Endothelial cell of umbilical vein (primary cell): ENCODE data around the gene SLC35F2. TPM values are rescaled to one million over a fixed set of nuclear protein-coding genes. Genes with fewer than 3 reads are reported as not detected.

Experiments
- BruUV-seq: library from RNA; stranded (reverse); fragments of 400-500 nt; replicated peaks from 2 replicates; lab custom pipeline; 2021; lab: Mats Ljungman, UMichigan
- CTCF ChIA-PET: fragments of 300-600, 350-600 bp; sonication (Branson Sonifier 250); formaldehyde crosslinking; loops from one replicate; lab custom pipeline; 2021; ENCODE audit warnings: antibody characterized with exemption, inconsistent platforms; lab: Charles Lee
- POLR2A ChIA-PET: fragments of 300-600, 350-600 bp; sonication (Branson Sonifier 250); formaldehyde crosslinking; loops from one replicate; lab custom pipeline; 2021; ENCODE audit warnings: antibody characterized with exemption, inconsistent platforms; lab: Charles Lee
- DNase-seq: peaks from one replicate; pipeline ENCODE4 v3.0.0-alpha.2; 2011; ENCODE audit warnings: low read depth, low spot score
- FAIRE-seq: peaks from 2 replicates; lab custom pipeline; 2011; peaks lifted over from hg19 to GRCh38; lab: Jason Lieb, UNC
- H2AFZ ChIP-seq: 2 replicates; pipeline ENCODE4 v1.6.0; 2012; ENCODE audit warnings: low read depth, low read length, control low read depth, inconsistent platforms
- H3K27ac ChIP-seq: 2 replicates; pipeline ENCODE4 v1.5.1; 2011; ENCODE audit warnings: low read depth, mild to moderate bottlenecking, control low read depth, low read length, moderate library complexity; ENCODE audit not compliant: insufficient read depth
- H3K27me3 ChIP-seq, 2 experiments: 2 replicates each; pipeline versions ENCODE4 v1.6.0 to v1.6.1; 2011; ENCODE audit warnings: low read length in 2 of 2, mixed read lengths in 1 of 2; ENCODE audit not compliant: control insufficient read depth in 2 of 2, insufficient read depth in 2 of 2
- H3K36me3 ChIP-seq, 2 experiments: 2 replicates in 1 of 2; 3 replicates in 1 of 2; pipeline ENCODE4 v1.5.1; 2011; ENCODE audit warnings: low read length in 2 of 2, mild to moderate bottlenecking in 1 of 2, moderate library complexity in 1 of 2; ENCODE audit not compliant: control insufficient read depth in 2 of 2, insufficient read depth in 2 of 2; ENCODE audit errors: extremely low read depth in 1 of 2
- H3K4me1 ChIP-seq: 3 replicates; pipeline ENCODE4 v1.5.1; 2011; ENCODE audit warnings: mild to moderate bottlenecking, low read length; ENCODE audit not compliant: control insufficient read depth, insufficient read depth; ENCODE audit errors: extremely low read depth
- H3K4me2 ChIP-seq: 2 replicates; pipeline ENCODE4 v1.6.1; 2011; ENCODE audit warnings: low read length, control low read depth, mixed read lengths; ENCODE audit not compliant: insufficient read depth
- H3K4me3 ChIP-seq, 3 experiments: fragments of 200-600 bp in 1 of 3; sonication (generic), shearing (Covaris generic) in 1 of 3; replicated peaks in 1 of 3; 2 replicates each; pipeline ENCODE4 v1.5.1; 2011 to 2016; ENCODE audit warnings: control low read depth in 3 of 3, low read length in 3 of 3, mild to moderate bottlenecking in 2 of 3, inconsistent platforms in 1 of 3, low read depth in 1 of 3, moderate library complexity in 1 of 3; ENCODE audit not compliant: insufficient read depth in 1 of 3
- H3K79me2 ChIP-seq: 2 replicates; pipeline ENCODE4 v1.6.0; 2012; ENCODE audit warnings: low read length, inconsistent platforms; ENCODE audit not compliant: control insufficient read depth, insufficient read depth
- H3K9ac ChIP-seq: replicated peaks from 2 replicates; pipeline ENCODE3; 2011; ENCODE audit warnings: low read length, control low read depth; ENCODE audit not compliant: insufficient read depth; ENCODE audit errors: extremely low read depth
- H3K9me1 ChIP-seq: replicated peaks from 3 replicates; pipeline ENCODE4 v1.6.0; 2011; ENCODE audit warnings: mild to moderate bottlenecking, low read length; ENCODE audit not compliant: control insufficient read depth, insufficient read depth; ENCODE audit errors: extremely low read depth
- H3K9me3 ChIP-seq: replicated peaks from 2 replicates; pipeline ENCODE4 v1.5.1; 2012; ENCODE audit warnings: low read length, inconsistent platforms; ENCODE audit not compliant: control insufficient read depth, insufficient read depth
- H4K20me1 ChIP-seq: replicated peaks from 2 replicates; pipeline ENCODE3; 2011; ENCODE audit warnings: mild to moderate bottlenecking, low read length; ENCODE audit not compliant: control insufficient read depth, insufficient read depth; ENCODE audit errors: extremely low read depth
- CTCF ChIP-seq, 2 donors: IDR thresholded peaks; 1 replicate in 1 of 2; 2 replicates in 1 of 2; pipeline ENCODE4 v1.5.1; 2011; ENCODE audit warnings: low read length in 2 of 2, mild to moderate bottlenecking in 2 of 2, moderate library complexity in 2 of 2, control low read depth in 1 of 2, inconsistent platforms in 1 of 2, low read depth in 1 of 2; ENCODE audit not compliant: insufficient read depth in 1 of 2; ENCODE audit errors: extremely low read depth in 1 of 2
- FOS ChIP-seq: IDR thresholded peaks from 2 replicates; pipeline ENCODE4 v1.6.1; 2011; ENCODE audit warnings: mild to moderate bottlenecking, low read length, moderate library complexity, borderline replicate concordance; ENCODE audit not compliant: insufficient read depth
- GATA2 ChIP-seq: IDR thresholded peaks from 2 replicates; pipeline ENCODE4 v1.7.0; 2011; ENCODE audit warnings: low read depth, mild to moderate bottlenecking, moderate library complexity, mixed read lengths, low read length; ENCODE audit not compliant: insufficient read length, insufficient read depth
- JUN ChIP-seq: IDR thresholded peaks from 2 replicates; pipeline ENCODE4 v1.6.1; 2011; ENCODE audit warnings: borderline replicate concordance, low read depth; ENCODE audit not compliant: insufficient read length, insufficient read depth
- MAX ChIP-seq: IDR thresholded peaks from 2 replicates; pipeline ENCODE4 v1.6.1; 2011; ENCODE audit not compliant: insufficient read depth, insufficient read length
- MYC ChIP-seq: IDR thresholded peaks from one replicate; pipeline ENCODE4 v1.6.1; 2011; ENCODE audit warnings: mild to moderate bottlenecking, low read depth, low read length
- POLR2A ChIP-seq: IDR thresholded peaks from 2 replicates; pipeline ENCODE4 v1.6.1; 2012; ENCODE audit warnings: low read depth, mild to moderate bottlenecking, control low read depth, low read length
- POLR2AphosphoS5 ChIP-seq: IDR thresholded peaks from 2 replicates; pipeline ENCODE4 v1.6.1; 2012; ENCODE audit warnings: low read depth, mild to moderate bottlenecking, control low read depth, low read length, moderate library complexity; ENCODE audit not compliant: insufficient read depth
- dilution Hi-C: fragments of 300-500 bp; cut with MboI; formaldehyde crosslinking; loops from one replicate; pipeline ENCODE4 v1.15.0; 2019; ENCODE audit warnings: low sequenced_read_pairs; ENCODE audit not compliant: extremely low pct_ligation_motif_present
- intact Hi-C: fragments of 100-400 bp; cut with micrococcal nuclease; formaldehyde crosslinking; loops from one replicate; pipeline ENCODE4 v1.10.0; 2022
- polyA plus RNA-seq, 4 experiments: library from polyadenylated mRNA; depleted of rRNA in 3 of 4; stranded (reverse) in 3 of 4; unstranded in 1 of 4; fragments of >200 nt; gene quantifications; 2 replicates each; pipeline versions ENCODE4 v1.2.1 to v1.2.3, GENCODE V29; 2011 to 2012; ENCODE audit warnings: missing spikeins in 1 of 4
- total RNA-seq: library from RNA; stranded (reverse); gene quantifications from 2 replicates; pipeline ENCODE4 v1.2.3, GENCODE V29; 2021

Gene SLC35F2
- total and polyA plus RNA-seq, 2 donors (not counting 3 experiments of a cell fraction or from before 2014, with no cell fraction given), result 41.0 to 59.7 TPM

- CTCF ChIA-PET, result interaction anchor here (1.1 to 3.4 kb wide), 9 partner anchors 10 to 132 kb away, joined by 3 to 19 read pairs (median 6); no protein-coding TSS in a partner anchor
- H3K4me3 ChIP-seq, result peak overlapping the region in 2 of 3 experiments; percentile 16 to 63
- FAIRE-seq (peak; percentile 91), DNase-seq (peak; percentile 97)
- TF ChIP-seq FOS (peak; percentile 25), POLR2A (peak; percentile 52), MYC (no peak), MAX (no peak), CTCF (IDR thresholded peaks at IDR 0.05; ENCODE audit: extremely low read depth in 1 of 2, insufficient read depth in 1 of 2, low read depth in 1 of 2, low read length in 2 of 2) (no peak), POLR2AphosphoS5 (peak; percentile 58), GATA2 (no peak), JUN (peak; percentile 66)
- H3K9me3 ChIP-seq, result no peaks in the 10 kb centered on the region
- dilution Hi-C loops, result no loop called here
- no peaks in the 10 kb centered on the region for H4K20me1 ChIP-seq
- no peak overlapping the region for H2AFZ ChIP-seq
- H3K9ac ChIP-seq, result peak overlapping the region; percentile 94
- H3K9me1 ChIP-seq, result no peaks in the 10 kb centered on the region
- intact Hi-C loops, result loop anchor here (1.0 kb wide), 2 partner anchors 19 to 37 kb away; partner anchors contain the start of gene SLC35F2
- peaks cover 89% of the 10 kb centered on the region for H3K79me2 ChIP-seq
- peaks cover 59% of the 10 kb centered on the region for H3K4me1 ChIP-seq
- H3K27me3 ChIP-seq, result no peaks in the 10 kb centered on the region
- no peaks in the 10 kb centered on the region for H3K36me3 ChIP-seq
- H3K27ac ChIP-seq, result peak overlapping the region; percentile 99
- BruUV-seq, result TSS peak; percentile 84
- POLR2A ChIA-PET, result interaction anchor here (0.5 to 1.3 kb wide), 4 partner anchors 9 to 39 kb away, joined by 3 to 6 read pairs (median 4); no protein-coding TSS in a partner anchor
- peak overlapping the region; percentile 98 for H3K4me2 ChIP-seq
Observed at GRCh38 chr11:107821199-107821927, 37.2 kb downstream of the SLC35F2 start.
